Left renal cortex interstitium (tissue), 4 donors: ENCODE measurements around the gene MR1. TPM values are rescaled to one million over a fixed set of nuclear protein-coding genes. Genes with fewer than 3 reads are reported as not detected.

Experiments
- DNase-seq, 4 donors: peaks; one replicate each; pipeline ENCODE4 v3.0.0-alpha.2; 2013; ENCODE audit warnings: low read depth in 4 of 4, low spot score in 2 of 4, missing footprints in 1 of 4
- polyA plus RNA-seq, 4 donors: library from polyadenylated mRNA; unstranded; fragments of 120-200 nt; gene quantifications; one replicate each; pipeline ENCODE4 v1.2.1, GENCODE V29; 2013; ENCODE audit not compliant: insufficient read length in 4 of 4

Gene MR1
- polyA plus RNA-seq, 4 donors = 3.4 to 6.6 (median 4.9) TPM

DNA sequence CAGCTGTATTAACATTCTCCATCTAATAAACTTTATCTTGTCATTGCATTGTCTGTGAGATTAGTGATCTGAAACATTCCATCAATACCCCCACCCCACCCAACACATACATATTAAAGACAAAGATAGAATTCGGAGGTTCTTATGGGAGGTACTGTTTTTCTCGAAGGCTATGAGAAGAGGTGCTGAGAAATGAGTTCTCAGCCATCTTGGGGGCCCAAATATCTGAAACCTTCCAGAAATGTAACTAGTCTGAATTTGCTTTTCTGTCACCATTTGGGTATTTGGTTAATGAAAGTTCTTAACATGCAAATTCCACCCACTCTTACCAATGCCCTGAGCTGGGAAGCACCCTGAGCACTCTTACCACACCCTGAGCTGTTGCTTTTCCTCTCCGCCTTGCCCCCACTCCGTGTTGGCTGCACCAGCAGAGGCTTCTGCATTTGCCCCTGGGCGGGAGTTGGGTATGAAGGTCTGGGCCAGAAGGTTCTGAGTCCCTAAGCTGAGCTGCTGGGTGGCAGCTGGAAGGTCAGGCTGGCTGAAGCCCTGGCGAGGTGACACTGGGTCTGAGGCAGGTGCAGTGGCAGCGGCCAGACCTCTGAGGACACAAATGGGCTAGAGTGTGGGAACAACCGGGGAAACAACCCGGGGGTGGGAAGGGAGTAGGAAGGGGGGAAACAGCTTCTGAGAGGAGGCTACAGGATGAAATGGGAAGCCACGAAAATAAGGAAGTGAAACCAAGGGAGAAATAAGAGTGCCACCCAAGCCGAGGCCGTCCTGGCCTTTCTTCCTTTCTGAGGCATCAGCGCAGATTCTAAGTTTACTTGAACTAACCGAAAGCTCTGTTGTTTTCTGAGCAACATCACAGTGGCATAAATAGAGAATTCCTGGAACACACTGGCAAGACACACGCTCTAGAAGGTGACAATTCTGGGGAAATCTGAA is 28.4 kb downstream of the MR1 start:
- no peak for DNase-seq

DNA sequence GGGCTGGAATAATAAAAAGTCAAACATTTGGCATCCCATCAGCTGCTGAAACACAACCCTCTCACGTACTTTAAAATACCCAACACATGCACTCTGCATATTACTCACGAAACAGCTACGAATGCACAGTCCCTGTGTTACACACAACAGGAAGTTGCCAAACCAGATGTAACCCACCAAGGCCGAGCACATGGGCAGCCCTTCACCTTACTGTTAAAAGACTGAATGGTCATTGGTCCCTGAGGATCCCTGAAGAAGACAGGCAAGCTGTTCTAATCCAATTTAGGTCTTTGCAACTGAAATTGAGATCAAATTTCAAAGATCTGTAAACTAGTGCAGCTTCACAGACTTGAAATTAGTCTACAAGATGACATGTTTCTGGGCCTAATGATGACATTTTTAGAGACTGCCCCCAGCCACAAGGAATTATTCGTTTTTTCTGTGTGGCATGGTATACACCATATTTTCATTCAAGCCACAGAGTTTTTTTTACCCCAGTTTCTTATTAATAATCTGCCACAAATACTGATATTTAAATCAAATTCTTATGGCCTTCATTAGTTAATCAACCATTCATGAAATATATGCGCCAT is 29.1 kb downstream of the MR1 start:
- DNase-seq = no peak

GRCh38 chr1:181064011-181064623 is 30.3 kb downstream of the MR1 start:
- no peak for DNase-seq

DNA sequence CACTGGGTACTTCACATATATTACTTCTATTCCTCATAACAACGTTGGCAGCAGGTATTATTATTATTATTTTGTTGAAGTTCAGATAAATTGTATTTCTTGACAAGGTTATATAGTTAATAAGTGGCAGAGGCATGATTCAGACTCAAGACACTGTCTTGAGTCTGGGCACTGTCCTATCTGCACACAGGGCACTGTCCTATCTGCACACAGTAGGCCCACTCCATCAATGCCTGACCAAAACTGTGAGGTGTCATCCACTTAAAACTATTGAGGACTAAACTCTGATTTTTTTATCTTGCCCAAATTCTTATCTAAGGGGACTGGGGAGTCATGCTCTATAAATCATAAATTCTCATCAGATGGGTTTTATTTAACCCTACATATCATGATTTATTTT is 30.9 kb downstream of the MR1 start:
- no peak for DNase-seq

- no peak for DNase-seq
Measured at GRCh38 chr1:181073638-181074037, 39.9 kb downstream of the MR1 start.

DNA sequence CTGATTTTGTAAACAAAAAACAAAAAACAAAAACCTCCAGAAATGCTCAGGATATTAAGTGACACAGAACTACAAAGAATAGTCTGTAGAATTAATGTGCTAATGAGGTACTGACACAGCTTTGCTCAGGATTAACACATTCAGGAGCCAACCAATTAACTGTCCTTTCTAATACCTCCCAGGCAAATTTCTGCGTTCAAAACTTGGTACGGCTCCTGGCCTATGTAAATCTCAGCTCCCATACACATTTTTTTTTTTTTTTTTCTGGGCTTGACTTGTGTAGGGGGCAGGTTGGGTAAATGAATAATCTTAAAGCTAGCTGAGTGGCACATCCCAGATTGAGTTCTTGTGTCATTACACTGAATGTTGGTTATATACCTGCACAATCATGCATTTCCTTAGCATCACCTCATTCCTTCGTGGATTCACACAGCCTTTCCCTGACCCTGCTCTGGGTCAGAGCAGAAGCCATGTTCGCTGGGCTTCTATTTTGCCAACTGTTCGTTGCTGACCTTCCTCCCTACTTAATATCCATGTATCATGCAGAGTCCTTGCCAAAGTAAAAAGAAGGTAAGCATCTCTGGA is 42.1 kb downstream of the MR1 start:
- DNase-seq = no peak

GRCh38 chr1:181076852-181077251 is 43.1 kb downstream of the MR1 start:
- no peak for DNase-seq

- no peak for DNase-seq
Measured at GRCh38 chr1:181077576-181078242, 43.9 kb downstream of the MR1 start.

DNA sequence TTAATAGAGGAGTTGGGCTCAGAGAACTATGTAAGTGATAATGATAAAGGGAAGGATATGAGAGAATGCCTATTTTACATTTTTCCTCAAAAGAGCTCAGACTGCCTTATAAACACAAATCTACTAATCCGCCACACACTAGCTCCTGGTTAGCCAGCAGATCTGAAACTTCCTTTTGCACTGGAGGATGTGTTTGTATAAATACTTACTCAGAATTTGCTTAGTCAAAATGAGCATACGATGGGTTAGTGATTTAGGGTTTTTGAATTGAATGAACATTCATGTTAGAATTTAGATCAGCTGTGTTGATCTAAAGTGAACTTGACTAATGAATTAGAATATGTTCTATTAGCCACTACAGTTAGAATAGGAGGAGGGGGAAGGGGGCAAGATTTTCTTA is 45.6 kb downstream of the MR1 start:
- DNase-seq = no peak

DNA sequence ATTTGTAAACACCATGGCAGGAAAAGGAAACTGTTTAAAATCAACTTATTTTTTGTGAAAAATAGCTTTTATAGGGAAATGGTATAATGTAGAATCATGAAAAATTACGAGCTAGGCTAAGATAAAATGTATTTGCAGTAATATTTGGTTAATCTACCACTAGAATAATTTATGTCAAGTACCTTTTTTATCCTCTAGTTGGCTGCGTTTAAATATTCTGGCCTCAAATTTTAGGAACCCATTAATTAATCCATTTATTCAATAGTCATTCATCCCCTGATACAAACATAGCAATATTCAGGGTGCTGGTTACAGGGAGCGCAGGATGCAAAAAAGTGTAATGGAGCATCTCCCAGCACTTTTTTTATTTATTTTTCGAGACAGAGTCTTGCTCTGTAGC is 46.1 kb downstream of the MR1 start:
- no peak for DNase-seq

DNA sequence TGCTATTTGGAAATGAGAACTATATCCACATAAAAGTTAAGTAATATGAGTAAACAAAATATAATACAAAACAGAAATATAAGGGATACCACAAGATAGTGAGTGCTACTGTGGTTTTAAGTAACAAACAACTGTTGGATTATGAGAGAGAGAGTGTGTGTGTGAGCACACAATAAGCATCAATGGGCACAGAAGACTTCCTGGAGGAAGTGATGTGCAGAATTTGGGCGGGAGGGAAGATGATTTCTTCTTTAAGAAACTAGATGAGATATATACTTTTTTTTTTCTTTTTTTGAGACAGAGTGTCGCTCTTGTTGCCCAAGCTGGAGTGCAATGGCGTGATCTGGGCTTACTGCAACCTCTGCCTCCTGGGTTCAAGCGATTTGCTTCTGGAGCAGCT is 46.8 kb downstream of the MR1 start:
- DNase-seq = no peak

GRCh38 chr1:181081395-181081794 is 47.6 kb downstream of the MR1 start:
- DNase-seq = no peak

- no peak for DNase-seq
Measured at GRCh38 chr1:181083842-181084605, 50.2 kb downstream of the MR1 start.

DNA sequence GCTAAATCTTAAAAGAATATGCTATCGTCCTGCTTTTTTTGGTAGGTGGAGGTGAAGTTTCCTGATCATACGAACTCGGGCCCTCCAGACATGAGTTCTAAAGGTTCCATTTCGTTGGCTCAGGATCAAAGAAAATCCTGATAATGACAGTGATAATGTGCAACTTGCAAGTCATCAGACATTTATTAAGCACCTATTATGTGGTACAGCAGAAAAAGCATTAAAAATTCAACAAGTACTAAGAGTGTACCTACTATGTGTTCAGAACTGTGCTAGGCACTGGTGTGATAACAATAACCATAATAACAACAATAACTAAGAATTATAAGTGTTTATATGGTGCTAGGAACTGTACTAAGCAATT is 50.8 kb downstream of the MR1 start:
- DNase-seq = no peak

DNA sequence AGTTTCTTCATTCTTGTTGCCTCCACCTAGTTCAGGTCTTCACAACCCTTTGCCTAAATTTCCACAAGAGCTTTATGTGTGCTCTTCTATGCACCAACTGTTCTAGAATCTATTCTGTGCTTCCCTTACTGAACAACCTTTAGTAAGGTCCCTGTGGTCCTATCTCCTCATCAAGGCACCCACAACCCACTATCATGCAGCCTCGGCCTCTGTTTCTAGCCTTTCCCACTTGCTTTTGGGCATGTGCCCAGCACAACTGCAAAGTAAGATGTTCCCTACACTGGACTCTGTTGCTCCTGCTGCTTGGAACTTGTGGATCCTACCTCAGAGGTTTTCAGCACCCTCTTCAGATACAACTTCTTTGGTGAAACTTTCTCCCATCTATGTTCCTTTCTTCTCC is 52.3 kb downstream of the MR1 start:
- DNase-seq = no peak

- no peak for DNase-seq
Measured at GRCh38 chr1:181086926-181087325, 53.1 kb downstream of the MR1 start.

- DNase-seq = no peak
Measured at GRCh38 chr1:181087400-181087901, 53.7 kb downstream of the MR1 start.

- DNase-seq = peak; percentile 84 to 95 (median 90)
Measured at GRCh38 chr1:181088079-181089016, 54.6 kb downstream of the MR1 start, which contains the start of gene IER5. TSS of gene IER5 (plus strand) at chr1:181088700. CDS start at chr1:181088903, 203 bp downstream.
